Fibroblast of the aortic adventitia (primary cell): ENCODE measurements around the gene KIAA1958. TPM values are rescaled to one million over a fixed set of nuclear protein-coding genes. Genes with fewer than 3 reads are reported as not detected.
A peak's percentile ranks its signal among the peaks of the same experiment; 100 is the strongest.

Experiments
- DNase-seq: peaks from one replicate; pipeline ENCODE4 v3.0.0-alpha.2; 2010; ENCODE audit warnings: low read depth
- H3K4me3 ChIP-seq: 2 replicates; pipeline ENCODE4 v1.5.1; 2011; ENCODE audit warnings: low read depth, mild to moderate bottlenecking, control low read depth, low read length, moderate library complexity
- total RNA-seq: library from RNA; depleted of rRNA; stranded (reverse); fragments of >200 nt; gene quantifications from 2 replicates; pipeline ENCODE4 v1.2.3, GENCODE V29; 2012; ENCODE audit warnings: low replicate concordance
- TF ChIP-seq, protein P1 (sequence below): IDR thresholded peaks from 2 replicates; pipeline ENCODE4 v1.5.1; 2011; ENCODE audit warnings: mild to moderate bottlenecking, low read length, control low read depth, inconsistent platforms; ENCODE audit not compliant: insufficient read depth

KIAA1958 gene
- total RNA-seq, 1 donor, result 1.4 TPM

GRCh38 chr9:112487799-112488340 is 1.2 kb downstream of the KIAA1958 start:
- no peak for DNase-seq
- TF ChIP-seq, protein P1, sequence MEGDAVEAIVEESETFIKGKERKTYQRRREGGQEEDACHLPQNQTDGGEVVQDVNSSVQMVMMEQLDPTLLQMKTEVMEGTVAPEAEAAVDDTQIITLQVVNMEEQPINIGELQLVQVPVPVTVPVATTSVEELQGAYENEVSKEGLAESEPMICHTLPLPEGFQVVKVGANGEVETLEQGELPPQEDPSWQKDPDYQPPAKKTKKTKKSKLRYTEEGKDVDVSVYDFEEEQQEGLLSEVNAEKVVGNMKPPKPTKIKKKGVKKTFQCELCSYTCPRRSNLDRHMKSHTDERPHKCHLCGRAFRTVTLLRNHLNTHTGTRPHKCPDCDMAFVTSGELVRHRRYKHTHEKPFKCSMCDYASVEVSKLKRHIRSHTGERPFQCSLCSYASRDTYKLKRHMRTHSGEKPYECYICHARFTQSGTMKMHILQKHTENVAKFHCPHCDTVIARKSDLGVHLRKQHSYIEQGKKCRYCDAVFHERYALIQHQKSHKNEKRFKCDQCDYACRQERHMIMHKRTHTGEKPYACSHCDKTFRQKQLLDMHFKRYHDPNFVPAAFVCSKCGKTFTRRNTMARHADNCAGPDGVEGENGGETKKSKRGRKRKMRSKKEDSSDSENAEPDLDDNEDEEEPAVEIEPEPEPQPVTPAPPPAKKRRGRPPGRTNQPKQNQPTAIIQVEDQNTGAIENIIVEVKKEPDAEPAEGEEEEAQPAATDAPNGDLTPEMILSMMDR, result no peak
- H3K4me3 ChIP-seq, result peak overlapping the region; percentile 62

- TF ChIP-seq, protein P1, result no peak
- DNase-seq, result no peak
- no peak overlapping the region for H3K4me3 ChIP-seq
Observed at GRCh38 chr9:112489039-112489546, 2.5 kb downstream of the KIAA1958 start.

- no peak for DNase-seq
- TF ChIP-seq, protein P1, result no peak
- H3K4me3 ChIP-seq, result no peak overlapping the region
Observed at GRCh38 chr9:112489876-112490666, 3.4 kb downstream of the KIAA1958 start.

- DNase-seq, result peak; percentile 44
- TF ChIP-seq, protein P1, result no peak
- H3K4me3 ChIP-seq, result no peak overlapping the region
Observed at GRCh38 chr9:112493393-112494137, 6.9 kb downstream of the KIAA1958 start.

DNA sequence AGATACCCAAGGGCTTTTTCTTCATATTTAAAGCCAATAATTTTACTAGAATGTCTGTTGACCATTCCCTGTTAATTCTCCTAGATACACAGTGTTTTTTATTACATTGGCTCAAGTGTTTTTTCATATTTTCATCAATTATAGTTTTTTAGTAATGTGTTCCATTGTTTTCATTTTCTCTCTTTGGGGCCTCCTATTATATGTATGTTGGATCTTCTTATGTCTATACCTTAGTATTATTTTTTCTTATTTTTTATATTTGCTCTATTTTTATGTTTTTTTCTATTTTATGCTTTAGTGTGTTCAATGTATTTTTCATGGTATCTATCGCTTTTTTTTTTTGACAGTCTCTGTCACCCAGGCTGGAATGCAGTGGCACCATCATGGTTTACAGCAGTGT is 7.5 kb downstream of the KIAA1958 start:
- DNase-seq, result no peak
- TF ChIP-seq, protein P1, result no peak
- no peak overlapping the region for H3K4me3 ChIP-seq

GRCh38 chr9:112495614-112496013 is 9.0 kb downstream of the KIAA1958 start:
- TF ChIP-seq, protein P1, result no peak
- H3K4me3 ChIP-seq, result no peak overlapping the region
- DNase-seq, result no peak
